Neural crest cell (in vitro differentiated cells): ENCODE measurements around the gene CPN2. TPM values are rescaled to one million over a fixed set of nuclear protein-coding genes. Genes with fewer than 3 reads are reported as not detected.

Experiments
- DNase-seq: peaks from one replicate; pipeline ENCODE4 v3.0.0; 2021; ENCODE audit warnings: low read depth, mixed read lengths, low spot score
- H3K27ac Mint-ChIP-seq: one replicate; pipeline ENCODE4 v1.8.0; 2021; ENCODE audit warnings: mild to moderate bottlenecking, mixed read lengths; ENCODE audit not compliant: unreplicated experiment
- H3K27me3 Mint-ChIP-seq: 2 replicates; pipeline ENCODE4 v1.8.0; 2021; ENCODE audit warnings: low read depth, mild to moderate bottlenecking, mixed read lengths
- H3K36me3 Mint-ChIP-seq: 2 replicates; pipeline ENCODE4 v1.8.0; 2021; ENCODE audit warnings: low read depth, mild to moderate bottlenecking, mixed read lengths
- H3K4me1 Mint-ChIP-seq: 2 replicates; pipeline ENCODE4 v1.8.0; 2021; ENCODE audit warnings: mixed read lengths
- H3K4me3 Mint-ChIP-seq: one replicate; pipeline ENCODE4 v1.8.0; 2021; ENCODE audit warnings: mild to moderate bottlenecking, mixed read lengths
- H3K9me3 Mint-ChIP-seq: 2 replicates; pipeline ENCODE4 v1.8.0; 2021; ENCODE audit warnings: mixed read lengths
- CTCF ChIP-seq: fragments of 200-600 bp; sonication (generic); conservative IDR thresholded peaks from 2 replicates; pipeline ENCODE4 v1.5.0; 2021; ENCODE audit warnings: antibody characterized with exemption, mild to moderate bottlenecking
- total RNA-seq: library from RNA; stranded (reverse); gene quantifications from 2 replicates; pipeline ENCODE4 v1.2.1, GENCODE V29; 2021

The CPN2 gene
- total RNA-seq, 1 donor from 2014 or later, result not detected

- no peaks in the 10 kb centered on the region for H3K36me3 Mint-ChIP-seq
- DNase-seq, result no peak
- peaks cover 34% of the 10 kb centered on the region for H3K4me1 Mint-ChIP-seq
- no peak overlapping the region for H3K27ac Mint-ChIP-seq
- H3K27me3 Mint-ChIP-seq, result peaks cover 89% of the 10 kb centered on the region
- no peak overlapping the region for H3K4me3 Mint-ChIP-seq
- TF ChIP-seq CTCF, result no peak
- no peaks in the 10 kb centered on the region for H3K9me3 Mint-ChIP-seq
Observed at GRCh38 chr3:194312186-194312742, 38.9 kb downstream of the CPN2 start.

- Mint-ChIP-seq H3K27ac (no peak overlapping the region), H3K4me3 (no peak overlapping the region), H3K36me3 (no peaks in the 10 kb centered on the region), H3K9me3 (no peaks in the 10 kb centered on the region), H3K4me1 (peaks cover 42% of the 10 kb centered on the region), H3K27me3 (peaks cover 88% of the 10 kb centered on the region)
- no peak for DNase-seq
- TF ChIP-seq CTCF, result no peak
Observed at GRCh38 chr3:194311000-194311399, 40.1 kb downstream of the CPN2 start.

GRCh38 chr3:194310060-194310835 is 40.9 kb downstream of the CPN2 start:
- Mint-ChIP-seq H3K4me1 (peaks cover 43% of the 10 kb centered on the region), H3K27me3 (peaks cover 90% of the 10 kb centered on the region), H3K9me3 (no peaks in the 10 kb centered on the region), H3K36me3 (no peaks in the 10 kb centered on the region), H3K27ac (no peak overlapping the region), H3K4me3 (no peak overlapping the region)
- no peak for TF ChIP-seq CTCF
- no peak for DNase-seq

GRCh38 chr3:194308601-194309449 is 42.3 kb downstream of the CPN2 start:
- no peak overlapping the region for H3K27ac Mint-ChIP-seq
- H3K4me3 Mint-ChIP-seq, result no peak overlapping the region

More at GRCh38 chr3:194308601-194309449, 42.3 kb downstream of the CPN2 start:
- no peaks in the 10 kb centered on the region for H3K36me3 Mint-ChIP-seq
- TF ChIP-seq CTCF, result no peak
- peaks cover 84% of the 10 kb centered on the region for H3K27me3 Mint-ChIP-seq
- DNase-seq, result no peak
- H3K9me3 Mint-ChIP-seq, result no peaks in the 10 kb centered on the region
- peaks cover 43% of the 10 kb centered on the region for H3K4me1 Mint-ChIP-seq
